Neural progenitor cell (in vitro differentiated cells): ENCODE measurements around the gene SH3GL2. TPM values are rescaled to one million over a fixed set of nuclear protein-coding genes. Genes with fewer than 3 reads are reported as not detected.

Experiments used
- DNase-seq: peaks from one replicate; pipeline ENCODE4 v3.0.0-alpha.2; 2016; ENCODE audit warnings: low spot score
- H2AFZ ChIP-seq: fragments of 200-600 bp; sonication (generic); replicated peaks from 2 replicates; pipeline ENCODE4 v1.6.1; 2016; ENCODE audit warnings: antibody characterized with exemption
- H3F3A ChIP-seq: fragments of 200-600 bp; sonication (generic); 2 replicates; pipeline ENCODE4 v1.6.1; 2016; ENCODE audit warnings: antibody characterized with exemption, low read depth
- H3K27ac ChIP-seq: fragments of 200-600 bp; sonication (generic); 2 replicates; pipeline ENCODE4 v1.5.1; 2016; ENCODE audit warnings: mild to moderate bottlenecking
- H3K27me3 ChIP-seq: fragments of 200-600 bp; sonication (generic); 2 replicates; pipeline ENCODE4 v1.6.1; 2016; ENCODE audit warnings: mild to moderate bottlenecking, moderate library complexity
- H3K36me3 ChIP-seq: fragments of 200-600 bp; sonication (generic); 2 replicates; pipeline ENCODE4 v1.5.1; 2016
- H3K4me1 ChIP-seq: fragments of 200-600 bp; sonication (generic); 2 replicates; pipeline ENCODE4 v1.6.1; 2016; ENCODE audit warnings: mixed run types
- H3K4me2 ChIP-seq: fragments of 200-600 bp; sonication (generic); 2 replicates; pipeline ENCODE4 v1.6.1; 2016
- H3K4me3 ChIP-seq: fragments of 200-600 bp; sonication (generic); 2 replicates; pipeline ENCODE4 v1.5.1; 2016
- H3K79me2 ChIP-seq: fragments of 200-600 bp; sonication (generic); 2 replicates; pipeline ENCODE4 v1.6.1; 2016; ENCODE audit warnings: low read depth
- H3K9ac ChIP-seq: fragments of 200-600 bp; sonication (generic); 2 replicates; pipeline ENCODE4 v1.6.1; 2016
- H3K9me3 ChIP-seq: fragments of 200-600 bp; sonication (generic); 2 replicates; pipeline ENCODE4 v1.5.1; 2016; ENCODE audit warnings: low read depth
- H4K20me1 ChIP-seq: fragments of 200-600 bp; sonication (generic); 2 replicates; pipeline ENCODE4 v1.6.1; 2016; ENCODE audit warnings: low read depth
- H3K27ac Mint-ChIP-seq: 3 replicates; pipeline ENCODE4 v1.8.0; 2021; ENCODE audit warnings: mixed read lengths
- H3K27me3 Mint-ChIP-seq: 2 replicates; pipeline ENCODE4 v1.8.0; 2022; ENCODE audit warnings: low read depth, mild to moderate bottlenecking, inconsistent platforms, moderate library complexity, mixed read lengths; ENCODE audit not compliant: insufficient read depth
- H3K36me3 Mint-ChIP-seq: 3 replicates; pipeline ENCODE4 v1.8.0; 2021; ENCODE audit warnings: mixed read lengths
- H3K4me1 Mint-ChIP-seq: 3 replicates; pipeline ENCODE4 v1.8.0; 2021; ENCODE audit warnings: mixed read lengths
- H3K4me3 Mint-ChIP-seq: 3 replicates; pipeline ENCODE4 v1.8.0; 2021; ENCODE audit warnings: mild to moderate bottlenecking, moderate library complexity, mixed read lengths
- H3K9me3 Mint-ChIP-seq: 3 replicates; pipeline ENCODE4 v1.8.0; 2020; ENCODE audit warnings: mixed read lengths
- EZH2 ChIP-seq: fragments of 200-600 bp; sonication (generic); IDR thresholded peaks from 2 replicates; pipeline ENCODE4 v1.6.1; 2017; ENCODE audit warnings: antibody characterized with exemption, mild to moderate bottlenecking, moderate library complexity
- EZH2phosphoT487 ChIP-seq: fragments of 200-600 bp; sonication (generic); IDR thresholded peaks from 2 replicates; pipeline ENCODE4 v1.6.1; 2017; ENCODE audit warnings: antibody characterized with exemption
- total RNA-seq: library from RNA; depleted of rRNA; stranded (reverse); fragments of >200 nt; gene quantifications from 2 replicates; pipeline ENCODE4 v1.2.3, GENCODE V29; 2015; ENCODE audit warnings: low replicate concordance
- TF ChIP-seq, protein P1 (sequence below): fragments of 200-600 bp; sonication (generic); IDR thresholded peaks from 2 replicates; pipeline ENCODE4 v1.5.1; 2017; ENCODE audit warnings: antibody characterized with exemption, mild to moderate bottlenecking

The SH3GL2 gene
- total RNA-seq, 1 donor from 2014 or later: 1.6 TPM

DNA sequence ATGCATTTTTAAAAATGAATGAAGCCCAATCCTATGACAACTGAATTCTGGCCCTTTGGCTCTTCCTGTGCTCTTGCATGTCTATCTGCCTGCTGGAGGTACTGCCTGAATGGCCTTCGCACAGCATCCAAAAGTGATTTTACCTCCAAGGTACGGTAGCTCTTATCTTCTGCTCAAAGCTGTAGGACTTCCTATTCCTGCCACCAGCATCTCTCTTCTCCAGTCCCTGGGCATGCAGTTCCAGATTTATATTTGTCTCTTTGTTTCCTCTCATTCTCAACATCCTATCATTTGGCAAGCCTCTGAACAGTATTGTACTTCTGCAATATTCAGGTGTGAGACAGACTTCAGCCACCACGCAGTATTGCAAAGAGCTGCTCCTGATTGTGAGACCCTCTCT lies 43.7 kb upstream of the SH3GL2 start:
- no peaks in the 10 kb centered on the region for H3K4me1 Mint-ChIP-seq
- no peak overlapping the region for H3K4me3 Mint-ChIP-seq
- Histone ChIP-seq H3K79me2 (no peaks in the 10 kb centered on the region), H3K27ac (no peak overlapping the region), H3K4me2 (no peak overlapping the region), H3K4me3 (no peak overlapping the region), H3K9ac (no peak overlapping the region), H3K36me3 (no peaks in the 10 kb centered on the region), H3F3A (no peaks in the 10 kb centered on the region), H4K20me1 (no peaks in the 10 kb centered on the region), H2AFZ (no peak overlapping the region), H3K9me3 (no peaks in the 10 kb centered on the region), H3K4me1 (no peaks in the 10 kb centered on the region), H3K27me3 (no peaks in the 10 kb centered on the region)
- H3K27ac Mint-ChIP-seq: no peak overlapping the region
- no peak for DNase-seq
- H3K9me3 Mint-ChIP-seq: peaks cover 2% of the 10 kb centered on the region
- H3K27me3 Mint-ChIP-seq: no peaks in the 10 kb centered on the region
- H3K36me3 Mint-ChIP-seq: no peaks in the 10 kb centered on the region
- no peak for TF ChIP-seq EZH2
- TF ChIP-seq, protein P1, sequence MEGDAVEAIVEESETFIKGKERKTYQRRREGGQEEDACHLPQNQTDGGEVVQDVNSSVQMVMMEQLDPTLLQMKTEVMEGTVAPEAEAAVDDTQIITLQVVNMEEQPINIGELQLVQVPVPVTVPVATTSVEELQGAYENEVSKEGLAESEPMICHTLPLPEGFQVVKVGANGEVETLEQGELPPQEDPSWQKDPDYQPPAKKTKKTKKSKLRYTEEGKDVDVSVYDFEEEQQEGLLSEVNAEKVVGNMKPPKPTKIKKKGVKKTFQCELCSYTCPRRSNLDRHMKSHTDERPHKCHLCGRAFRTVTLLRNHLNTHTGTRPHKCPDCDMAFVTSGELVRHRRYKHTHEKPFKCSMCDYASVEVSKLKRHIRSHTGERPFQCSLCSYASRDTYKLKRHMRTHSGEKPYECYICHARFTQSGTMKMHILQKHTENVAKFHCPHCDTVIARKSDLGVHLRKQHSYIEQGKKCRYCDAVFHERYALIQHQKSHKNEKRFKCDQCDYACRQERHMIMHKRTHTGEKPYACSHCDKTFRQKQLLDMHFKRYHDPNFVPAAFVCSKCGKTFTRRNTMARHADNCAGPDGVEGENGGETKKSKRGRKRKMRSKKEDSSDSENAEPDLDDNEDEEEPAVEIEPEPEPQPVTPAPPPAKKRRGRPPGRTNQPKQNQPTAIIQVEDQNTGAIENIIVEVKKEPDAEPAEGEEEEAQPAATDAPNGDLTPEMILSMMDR: no peak
- no peak for TF ChIP-seq EZH2phosphoT487

DNA sequence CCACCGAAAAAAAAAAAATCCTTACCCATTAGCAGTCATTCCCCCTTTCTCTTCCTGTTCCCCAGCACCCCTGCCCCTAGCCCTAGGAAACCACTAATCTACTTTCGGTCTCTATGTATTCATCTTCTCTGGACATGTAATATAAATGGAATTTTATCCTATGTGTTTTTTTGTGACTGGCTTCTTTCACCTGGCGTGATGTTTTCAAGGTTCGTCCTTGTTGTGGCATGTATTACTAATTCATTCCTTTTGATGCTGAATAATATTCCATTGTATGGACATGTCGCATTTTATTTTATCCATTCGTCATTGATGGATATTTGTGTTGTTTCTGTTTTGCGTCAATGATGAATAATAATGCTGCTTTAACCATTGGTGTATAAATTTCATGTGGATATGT lies 42.8 kb upstream of the SH3GL2 start:
- H3K4me3 Mint-ChIP-seq: no peak overlapping the region
- Histone ChIP-seq H3K79me2 (no peaks in the 10 kb centered on the region), H3K4me2 (no peak overlapping the region), H3K36me3 (no peaks in the 10 kb centered on the region), H2AFZ (no peak overlapping the region), H3K4me3 (no peak overlapping the region), H4K20me1 (no peaks in the 10 kb centered on the region), H3K9me3 (no peaks in the 10 kb centered on the region), H3K27ac (no peak overlapping the region), H3F3A (no peaks in the 10 kb centered on the region), H3K4me1 (no peaks in the 10 kb centered on the region), H3K9ac (no peak overlapping the region), H3K27me3 (no peaks in the 10 kb centered on the region)
- no peaks in the 10 kb centered on the region for H3K4me1 Mint-ChIP-seq
- peaks cover 8% of the 10 kb centered on the region for H3K9me3 Mint-ChIP-seq
- no peak for DNase-seq
- H3K27me3 Mint-ChIP-seq: peaks cover 2% of the 10 kb centered on the region
- TF ChIP-seq EZH2 (no peak), EZH2phosphoT487 (no peak)
- TF ChIP-seq, protein P1: no peak
- no peak overlapping the region for H3K27ac Mint-ChIP-seq
- H3K36me3 Mint-ChIP-seq: no peaks in the 10 kb centered on the region

DNA sequence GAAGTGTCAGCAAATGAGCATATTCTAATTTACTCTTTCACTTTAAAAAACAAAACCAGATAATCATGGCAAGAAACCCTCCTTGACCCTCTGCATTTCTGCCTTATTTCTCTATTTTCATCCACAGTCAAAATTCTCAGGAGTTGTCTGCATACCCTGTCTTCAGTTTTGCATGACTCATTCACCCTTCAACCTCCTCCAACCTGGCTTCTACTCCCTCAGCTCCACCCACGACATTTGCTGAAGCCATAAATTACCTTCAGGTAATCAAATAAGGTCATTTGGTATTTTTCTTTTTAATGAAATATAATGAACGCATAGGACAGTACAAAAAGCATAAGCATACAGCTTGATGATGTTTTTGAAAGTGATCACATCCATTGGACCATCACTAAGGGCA lies 27.8 kb upstream of the SH3GL2 start:
- H2AFZ ChIP-seq: no peak overlapping the region
- no peak overlapping the region for H3K27ac ChIP-seq
- H3K4me1 ChIP-seq: no peaks in the 10 kb centered on the region
- H3F3A ChIP-seq: no peaks in the 10 kb centered on the region
- Mint-ChIP-seq H3K9me3 (peaks cover 19% of the 10 kb centered on the region), H3K27ac (no peak overlapping the region), H3K36me3 (no peaks in the 10 kb centered on the region), H3K27me3 (peaks cover 3% of the 10 kb centered on the region), H3K4me1 (no peaks in the 10 kb centered on the region), H3K4me3 (no peak overlapping the region)
- no peaks in the 10 kb centered on the region for H4K20me1 ChIP-seq
- no peaks in the 10 kb centered on the region for H3K9me3 ChIP-seq
- no peaks in the 10 kb centered on the region for H3K36me3 ChIP-seq
- TF ChIP-seq, protein P1: no peak
- TF ChIP-seq EZH2: no peak
- TF ChIP-seq EZH2phosphoT487: no peak
- no peak overlapping the region for H3K4me2 ChIP-seq
- no peaks in the 10 kb centered on the region for H3K79me2 ChIP-seq
- DNase-seq: no peak
- H3K27me3 ChIP-seq: no peaks in the 10 kb centered on the region
- no peak overlapping the region for H3K4me3 ChIP-seq
- no peak overlapping the region for H3K9ac ChIP-seq
